HG03097 (cell line): ENCODE measurements around the gene ANKRD23.
"Not testable (repeated sequence)": the region's sequence is repeated elsewhere in the genome, so short reads cannot be mapped to it uniquely, and the experiment has no call there.

Experiments used
- ATAC-seq: cut with Tn5 transposase; IDR thresholded peaks from one replicate; pipeline ENCODE4 v1.9.1; 2021; ENCODE audit not compliant: unreplicated experiment, low FRiP score

Gene ANKRD23

GRCh38 chr2:96819128-96819875 lies 24.5 kb downstream of the ANKRD23 start:
- no peak for ATAC-seq

DNA sequence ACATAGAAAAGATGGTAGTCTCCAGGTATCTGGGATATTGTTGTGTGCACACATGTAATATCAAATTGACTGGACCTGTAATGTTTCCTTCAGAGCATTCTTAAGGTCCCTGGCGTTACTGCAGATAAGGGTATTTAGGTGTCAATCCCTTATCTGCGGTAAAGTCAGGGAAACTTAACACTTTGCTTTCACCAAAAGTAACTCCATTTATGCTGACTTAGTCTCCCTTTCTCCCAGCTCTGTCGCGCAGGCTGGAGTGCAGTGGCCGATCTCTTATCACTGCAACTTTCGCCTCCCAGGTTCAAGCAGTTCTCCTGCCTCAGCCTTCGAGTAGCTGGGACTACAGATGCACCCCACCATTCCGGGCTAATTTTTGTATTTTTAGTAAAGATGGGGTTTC lies 25.9 kb downstream of the ANKRD23 start:
- ATAC-seq: no peak

GRCh38 chr2:96816836-96817702 lies 26.8 kb downstream of the ANKRD23 start:
- peak; percentile 30 for ATAC-seq

GRCh38 chr2:96816127-96816835 lies 27.5 kb downstream of the ANKRD23 start, which contains the start of gene CNNM3:
CNNM3 (plus strand) TSS chr2:96816268; CDS start chr2:96816278, 10 bp downstream.
- ATAC-seq: peak; percentile 74

GRCh38 chr2:96815326-96816126 lies 28.3 kb downstream of the ANKRD23 start:
- peak; percentile 6 for ATAC-seq

DNA sequence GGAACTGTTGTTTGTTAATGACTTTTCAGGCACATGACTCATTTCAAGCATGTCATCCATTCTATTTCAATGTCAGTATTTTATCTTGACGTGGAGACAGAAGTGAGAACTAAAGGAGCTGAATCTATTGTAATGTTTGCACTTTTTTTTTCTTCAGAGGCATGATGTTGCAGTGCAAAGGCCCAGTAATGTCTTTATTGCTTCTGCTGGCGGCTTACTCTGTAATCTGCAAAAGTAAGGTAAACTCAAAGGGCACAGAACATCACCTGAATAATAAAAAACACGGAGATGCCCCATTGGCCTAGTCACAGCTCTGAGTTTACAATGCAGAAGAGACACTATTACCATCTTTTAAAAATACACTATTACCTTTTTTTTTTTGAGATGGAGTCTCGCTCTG lies 30.2 kb downstream of the ANKRD23 start:
- no peak for ATAC-seq

DNA sequence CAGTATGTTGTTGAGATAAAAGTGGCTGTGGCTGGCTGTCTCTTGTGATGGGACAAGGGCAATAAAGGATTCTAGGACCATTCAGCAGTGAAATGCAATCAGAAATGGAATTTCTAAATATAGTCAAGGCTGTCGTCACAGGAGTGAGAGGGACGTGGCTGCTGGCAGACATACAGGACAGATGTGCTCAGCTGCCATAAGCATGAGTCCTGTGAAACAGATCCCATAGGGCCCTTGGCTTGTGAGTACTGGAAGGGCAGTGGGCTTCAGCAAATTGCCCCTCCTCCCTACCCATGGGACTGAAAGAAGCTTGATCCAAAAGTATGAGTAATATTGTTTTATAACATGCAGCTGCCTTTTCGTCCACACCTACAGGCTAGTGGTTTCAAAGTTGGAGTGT lies 31.9 kb downstream of the ANKRD23 start:
- ATAC-seq: no peak

- no peak for ATAC-seq
These were observed 33.0 kb downstream of the ANKRD23 start for GRCh38 chr2:96810783-96811192.

DNA sequence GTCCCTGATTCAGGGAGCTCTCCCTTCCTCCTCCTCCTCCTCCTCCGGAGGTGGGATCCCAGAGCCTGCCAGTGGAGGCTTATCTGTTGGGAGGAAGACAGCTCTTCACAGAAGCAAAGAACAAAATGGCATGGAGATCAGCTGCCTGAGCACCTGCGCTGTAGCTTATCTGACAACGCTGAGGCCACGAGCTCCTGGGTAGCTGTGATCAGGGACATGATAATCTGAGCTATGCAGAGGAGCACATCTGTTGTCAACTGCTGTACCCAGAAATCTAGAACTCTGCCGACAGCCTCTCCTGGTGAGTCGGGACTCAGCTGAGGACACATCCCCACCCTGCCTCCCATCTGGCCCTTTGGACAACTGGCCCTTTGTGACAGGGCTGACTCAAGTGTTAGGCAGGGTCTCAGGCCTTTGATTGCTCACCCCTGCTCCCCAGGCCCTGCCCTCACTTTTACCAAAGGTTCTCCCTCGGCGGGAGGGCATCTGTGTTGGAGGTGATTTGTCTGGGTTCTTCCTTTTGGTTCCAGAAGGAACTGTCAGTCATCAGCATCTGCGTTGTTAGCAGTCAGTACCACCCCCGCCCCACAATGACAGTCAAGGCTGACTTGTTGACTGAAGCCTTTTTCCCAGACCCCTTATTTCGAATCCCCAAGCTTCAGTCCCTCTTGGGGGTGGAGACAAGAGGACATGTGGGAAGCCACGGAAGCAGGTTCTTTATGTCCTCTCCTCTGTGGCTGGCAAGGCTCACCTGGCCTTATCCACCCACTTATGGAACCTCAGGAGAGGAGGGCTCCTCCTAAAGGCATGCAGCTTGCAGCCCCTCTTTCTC lies 33.7 kb downstream of the ANKRD23 start:
- no peak for ATAC-seq

GRCh38 chr2:96809216-96809882 lies 34.5 kb downstream of the ANKRD23 start:
- no peak for ATAC-seq

DNA sequence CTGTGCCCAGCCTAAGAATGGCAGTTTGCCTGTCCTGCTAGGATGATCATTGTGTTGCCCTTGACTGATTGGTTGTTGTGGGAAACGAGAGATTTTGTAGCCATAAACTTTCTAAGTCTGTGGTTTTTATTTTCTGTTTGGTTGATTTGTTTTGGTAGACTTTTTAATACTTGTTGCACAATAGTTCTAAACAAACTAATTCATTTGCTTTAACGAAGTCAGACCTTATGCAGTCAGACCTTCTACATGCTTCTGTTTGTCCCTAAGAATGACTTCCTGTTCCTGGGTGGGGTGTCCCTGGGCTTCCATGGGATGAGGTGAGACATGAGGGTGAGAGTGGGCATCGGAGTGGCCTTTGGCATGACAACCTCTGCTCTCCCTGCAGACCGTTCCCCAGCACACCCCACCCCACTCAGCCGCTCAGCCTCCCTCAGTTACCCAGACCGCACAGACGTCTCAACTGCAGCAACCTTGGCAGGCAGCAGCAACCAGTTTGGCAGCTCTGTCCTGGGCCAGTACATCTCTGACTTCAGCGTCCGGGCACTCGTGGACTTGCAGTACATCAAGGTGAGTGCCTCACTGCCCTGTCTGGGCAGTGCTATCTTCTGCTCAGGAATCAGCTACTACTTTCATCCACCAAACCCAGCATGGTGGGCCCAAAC lies 35.5 kb downstream of the ANKRD23 start:
- no peak for ATAC-seq

- no peak for ATAC-seq
These were observed 36.7 kb downstream of the ANKRD23 start for GRCh38 chr2:96807127-96807471.

DNA sequence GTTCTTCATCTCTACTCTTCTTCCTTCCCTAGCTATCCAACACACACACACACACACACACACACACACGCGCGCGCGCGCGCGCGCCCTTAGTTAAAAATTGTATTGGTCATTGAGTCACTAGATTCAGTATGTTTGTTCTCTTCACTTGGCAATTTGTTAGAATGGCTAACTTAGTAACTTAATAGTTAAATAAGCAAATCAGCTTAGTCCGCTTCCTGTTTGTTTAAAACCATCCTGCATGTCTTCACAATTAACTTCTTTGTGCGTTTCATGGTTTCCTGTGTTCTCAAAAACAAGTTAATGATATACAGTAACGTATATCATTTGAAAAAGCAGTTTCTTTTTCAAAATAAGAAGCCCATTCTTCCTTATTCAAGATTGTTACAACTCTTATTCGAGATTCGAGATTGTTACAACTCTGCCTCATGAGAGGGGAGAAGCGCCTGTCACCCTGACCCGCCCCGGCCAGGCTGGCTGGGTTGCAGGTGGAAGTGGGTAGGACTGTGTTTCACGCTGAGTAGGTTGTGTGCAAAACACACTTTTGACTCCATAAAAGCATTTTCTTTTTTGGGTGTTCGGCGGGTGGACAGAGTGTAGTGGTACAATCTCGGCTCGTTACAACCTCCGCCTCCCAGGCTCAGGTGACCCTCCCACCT lies 37.2 kb downstream of the ANKRD23 start:
- peak; percentile 53 for ATAC-seq

- not testable (repeated sequence) for ATAC-seq
These were observed 37.9 kb downstream of the ANKRD23 start for GRCh38 chr2:96805946-96806345.

GRCh38 chr2:96804986-96805385 lies 38.8 kb downstream of the ANKRD23 start:
- no peak for ATAC-seq

GRCh38 chr2:96802721-96803120 lies 41.1 kb downstream of the ANKRD23 start:
- ATAC-seq: no peak

- ATAC-seq: no peak
These were observed 41.8 kb downstream of the ANKRD23 start for GRCh38 chr2:96801786-96802595.
